Caco-2 (cell line): ENCODE results near the gene KRT75. TPM values are rescaled to one million over a fixed set of nuclear protein-coding genes. Genes with fewer than 3 reads are reported as not detected.

Source experiments
- BruUV-seq: library from RNA; stranded (reverse); fragments of 400-500 nt; replicated peaks from 2 replicates; lab custom pipeline; 2021; lab: Mats Ljungman, UMichigan
- CTCF ChIA-PET: fragments of 300-600 bp; sonication (Branson Sonifier 250); formaldehyde crosslinking; loops from one replicate; lab custom pipeline; 2022; ENCODE audit warnings: antibody characterized with exemption; lab: Charles Lee
- POLR2A ChIA-PET: fragments of 300-600 bp; sonication (Branson Sonifier 250); formaldehyde crosslinking; loops from one replicate; lab custom pipeline; 2022; ENCODE audit warnings: antibody characterized with exemption; lab: Charles Lee
- DNase-seq, 2 experiments: peaks; one replicate each; pipeline versions ENCODE4 v3.0.0 to v3.0.0-alpha.2; 2020 to 2022
- H3K27me3 ChIP-seq: replicated peaks from 2 replicates; pipeline ENCODE4 v1.6.0; 2011; ENCODE audit warnings: low read length; ENCODE audit not compliant: control insufficient read depth, insufficient read depth
- H3K36me3 ChIP-seq: 2 replicates; pipeline ENCODE4 v1.5.1; 2011; ENCODE audit warnings: low read length; ENCODE audit not compliant: control insufficient read depth, insufficient read depth
- H3K4me1 ChIP-seq: fragments of 250-450 bp; sonication (Bioruptor Pico); 2 replicates; pipeline ENCODE4 v1.5.1; 2020; ENCODE audit warnings: mild to moderate bottlenecking
- H3K4me3 ChIP-seq: 2 replicates; pipeline ENCODE4 v1.5.1; 2011; ENCODE audit warnings: low read depth, mild to moderate bottlenecking, control low read depth, low read length
- H3K9me3 ChIP-seq: fragments of 250-450 bp; sonication (Bioruptor Pico); 2 replicates; pipeline ENCODE4 v1.5.1; 2020; ENCODE audit warnings: mild to moderate bottlenecking, moderate library complexity
- H3K27ac Mint-ChIP-seq: one replicate; pipeline ENCODE4 v1.8.0; 2022; ENCODE audit warnings: mixed read lengths; ENCODE audit not compliant: unreplicated experiment
- H3K27me3 Mint-ChIP-seq: one replicate; pipeline ENCODE4 v1.8.0; 2022; ENCODE audit warnings: mixed read lengths; ENCODE audit not compliant: insufficient read depth, unreplicated experiment
- H3K36me3 Mint-ChIP-seq: one replicate; pipeline ENCODE4 v1.8.0; 2022; ENCODE audit warnings: mild to moderate bottlenecking, mixed read lengths; ENCODE audit not compliant: insufficient read depth, unreplicated experiment
- H3K4me1 Mint-ChIP-seq: one replicate; pipeline ENCODE4 v1.8.0; 2022; ENCODE audit warnings: low read depth, mixed read lengths; ENCODE audit not compliant: unreplicated experiment
- H3K4me3 Mint-ChIP-seq: one replicate; pipeline ENCODE4 v1.8.0; 2022; ENCODE audit warnings: mild to moderate bottlenecking, moderate library complexity, mixed read lengths; ENCODE audit not compliant: unreplicated experiment
- H3K9me3 Mint-ChIP-seq: one replicate; pipeline ENCODE4 v1.8.0; 2022; ENCODE audit warnings: mixed read lengths; ENCODE audit not compliant: unreplicated experiment
- CTCF ChIP-seq, 2 experiments: fragments of 200-600 bp in 1 of 2; IDR thresholded peaks; 1 replicate in 1 of 2; 2 replicates in 1 of 2; pipeline versions ENCODE4 v1.5.1 to v1.8.0; 2011 to 2022; ENCODE audit warnings: antibody characterized with exemption in 1 of 2, control low read depth in 1 of 2, inconsistent platforms in 1 of 2, low read depth in 1 of 2, low read length in 1 of 2, mild to moderate bottlenecking in 1 of 2, moderate library complexity in 1 of 2; ENCODE audit not compliant: insufficient read depth in 1 of 2, severe bottlenecking in 1 of 2, unreplicated experiment in 1 of 2
- intact Hi-C: fragments of 100-400 bp; cut with micrococcal nuclease; formaldehyde crosslinking; loops from one replicate; pipeline ENCODE4 v1.10.0; 2022; ENCODE audit not compliant: unreplicated experiment
- total RNA-seq: library from RNA; stranded (reverse); gene quantifications from 2 replicates; pipeline ENCODE4 v1.2.3, GENCODE V29; 2022

Gene KRT75
- total RNA-seq, 1 experiment from 2014 or later = not detected

GRCh38 chr12:52405922-52406385 lies 28.2 kb downstream of the KRT75 start, which contains the start of gene KRT82:
TSS of gene KRT82 (minus strand) at chr12:52406335. CDS start at chr12:52406277, 58 bp downstream.
- ChIA-PET POLR2A (no interaction called here), CTCF (no interaction called here)
- H3K4me3 Mint-ChIP-seq = no peak within 1 kb of the TSS
- intact Hi-C loops = no loop called here
- peaks cover 4% of the 10 kb centered on the region for H3K36me3 Mint-ChIP-seq
- Histone ChIP-seq H3K27me3 (no peaks in the 10 kb centered on the region), H3K4me3 (no peak within 1 kb of the TSS), H3K9me3 (no peaks in the 10 kb centered on the region), H3K4me1 (no peaks in the 10 kb centered on the region), H3K36me3 (no peaks in the 10 kb centered on the region)
- peaks cover 10% of the 10 kb centered on the region for H3K9me3 Mint-ChIP-seq
- BruUV-seq = no TSS peak
- no peak for DNase-seq
- no peaks in the 10 kb centered on the region for H3K4me1 Mint-ChIP-seq
- no peak for TF ChIP-seq CTCF (IDR thresholded peaks at IDR 0.05; ENCODE audit: insufficient read depth in 1 of 2, low read depth in 1 of 2, low read length in 1 of 2, severe bottlenecking in 1 of 2, unreplicated experiment in 1 of 2)
- no peak within 1 kb of the TSS for H3K27ac Mint-ChIP-seq
- no peaks in the 10 kb centered on the region for H3K27me3 Mint-ChIP-seq

GRCh38 chr12:52404951-52405350 lies 29.2 kb downstream of the KRT75 start:
- POLR2A ChIA-PET = no interaction called here
- TF ChIP-seq CTCF (IDR thresholded peaks at IDR 0.05; ENCODE audit: insufficient read depth in 1 of 2, low read depth in 1 of 2, low read length in 1 of 2, severe bottlenecking in 1 of 2, unreplicated experiment in 1 of 2) = peak in 1 of 2 experiments; percentile 34
- Histone ChIP-seq H3K4me1 (no peaks in the 10 kb centered on the region), H3K36me3 (no peaks in the 10 kb centered on the region), H3K27me3 (no peaks in the 10 kb centered on the region), H3K9me3 (no peaks in the 10 kb centered on the region), H3K4me3 (no peak overlapping the region)
- BruUV-seq = no TSS peak
- Mint-ChIP-seq H3K27ac (no peak overlapping the region), H3K36me3 (peaks cover 4% of the 10 kb centered on the region), H3K4me1 (no peaks in the 10 kb centered on the region), H3K27me3 (no peaks in the 10 kb centered on the region), H3K4me3 (no peak overlapping the region), H3K9me3 (peaks cover 10% of the 10 kb centered on the region)
- CTCF ChIA-PET = interaction anchor here (1.5 kb wide), 1 partner anchor 9 kb away, joined by 6 read pairs; no protein-coding TSS in a partner anchor
- intact Hi-C loops = no loop called here
- no peak for DNase-seq

- Histone ChIP-seq H3K27me3 (no peaks in the 10 kb centered on the region), H3K4me1 (no peaks in the 10 kb centered on the region), H3K9me3 (no peaks in the 10 kb centered on the region), H3K36me3 (no peaks in the 10 kb centered on the region), H3K4me3 (no peak overlapping the region)
- H3K27me3 Mint-ChIP-seq = no peaks in the 10 kb centered on the region
- ChIA-PET CTCF (interaction anchor here (1.4 to 1.5 kb wide), 2 partner anchors 8 to 467 kb away, joined by 4 to 6 read pairs; no protein-coding TSS in a partner anchor), POLR2A (no interaction called here)
- H3K36me3 Mint-ChIP-seq = peaks cover 4% of the 10 kb centered on the region
- no peaks in the 10 kb centered on the region for H3K4me1 Mint-ChIP-seq
- no peak overlapping the region for H3K4me3 Mint-ChIP-seq
- TF ChIP-seq CTCF (IDR thresholded peaks at IDR 0.05; ENCODE audit: insufficient read depth in 1 of 2, low read depth in 1 of 2, low read length in 1 of 2, severe bottlenecking in 1 of 2, unreplicated experiment in 1 of 2) = no peak
- no peak overlapping the region for H3K27ac Mint-ChIP-seq
- intact Hi-C loops = no loop called here
- DNase-seq = no peak
- peaks cover 5% of the 10 kb centered on the region for H3K9me3 Mint-ChIP-seq
- no TSS peak for BruUV-seq
These were observed 30.6 kb downstream of the KRT75 start for GRCh38 chr12:52403561-52403960.
